MCF 10A (cell line): ENCODE measurements around the gene DGCR8. TPM values are rescaled to one million over a fixed set of nuclear protein-coding genes. Genes with fewer than 3 reads are reported as not detected.

Source experiments
- BruUV-seq: library from RNA; stranded (reverse); fragments of 400-500 nt; replicated peaks from 2 replicates; lab custom pipeline; 2021; lab: Mats Ljungman, UMichigan
- CTCF ChIA-PET: fragments of 300-600 bp; sonication (Branson Sonifier 250); formaldehyde crosslinking; extraction: SDS; loops from one replicate; lab custom pipeline; 2021; ENCODE audit warnings: antibody characterized with exemption, inconsistent platforms; lab: Yijun Ruan, JAX
- POLR2A ChIA-PET: fragments of 300-600, 350-650 bp; sonication (Branson Sonifier 250); formaldehyde crosslinking; extraction: SDS; loops from one replicate; lab custom pipeline; 2020; ENCODE audit warnings: antibody characterized with exemption, inconsistent platforms; lab: Yijun Ruan, JAX
- DNase-seq: peaks from one replicate; pipeline ENCODE4 v3.0.0-alpha.2; 2018; ENCODE audit not compliant: unreplicated experiment
- H3K27ac Mint-ChIP-seq: one replicate; pipeline ENCODE4 v1.8.0; 2022; ENCODE audit warnings: mild to moderate bottlenecking, low read depth, mixed read lengths; ENCODE audit not compliant: unreplicated experiment
- H3K27me3 Mint-ChIP-seq: one replicate; pipeline ENCODE4 v1.8.0; 2022; ENCODE audit warnings: mixed read lengths; ENCODE audit not compliant: insufficient read depth, unreplicated experiment
- H3K36me3 Mint-ChIP-seq: one replicate; pipeline ENCODE4 v1.8.0; 2022; ENCODE audit warnings: mild to moderate bottlenecking, moderate library complexity, mixed read lengths; ENCODE audit not compliant: insufficient read depth, unreplicated experiment
- H3K4me1 Mint-ChIP-seq: one replicate; pipeline ENCODE4 v1.8.0; 2022; ENCODE audit warnings: mixed read lengths; ENCODE audit not compliant: insufficient read depth, unreplicated experiment
- H3K4me3 Mint-ChIP-seq: one replicate; pipeline ENCODE4 v1.8.0; 2022; ENCODE audit warnings: mild to moderate bottlenecking, moderate library complexity, mixed read lengths; ENCODE audit not compliant: unreplicated experiment
- H3K9me3 Mint-ChIP-seq: one replicate; pipeline ENCODE4 v1.8.0; 2022; ENCODE audit warnings: mixed read lengths; ENCODE audit not compliant: unreplicated experiment
- CTCF ChIP-seq: fragments of 200-600 bp; IDR thresholded peaks from one replicate; pipeline ENCODE4 v1.8.0; 2022; ENCODE audit warnings: antibody characterized with exemption, mild to moderate bottlenecking; ENCODE audit not compliant: unreplicated experiment
- intact Hi-C: fragments of 100-400 bp; cut with micrococcal nuclease; formaldehyde crosslinking; loops from 2 replicates; pipeline ENCODE4 v1.14.1; 2022
- total RNA-seq: library from RNA; stranded (reverse); gene quantifications from 2 replicates; pipeline ENCODE4 v1.2.3, GENCODE V29; 2022

The DGCR8 gene
- total RNA-seq, 1 experiment from 2014 or later, result 40.8 TPM

GRCh38 chr22:20113551-20114310, 33.7 kb downstream of the DGCR8 start:
- Mint-ChIP-seq H3K27ac (peak overlapping the region; percentile 9), H3K36me3 (peaks cover 51% of the 10 kb centered on the region), H3K27me3 (no peaks in the 10 kb centered on the region), H3K4me1 (peaks cover 6% of the 10 kb centered on the region), H3K9me3 (no peaks in the 10 kb centered on the region), H3K4me3 (no peak overlapping the region)
- no TSS peak for BruUV-seq
- ChIA-PET POLR2A (no interaction called here), CTCF (no interaction called here)
- TF ChIP-seq CTCF, result no peak
- intact Hi-C loops, result loop anchor here (10.0 kb wide), 1 partner anchor 139 kb away; no protein-coding TSS in a partner anchor
- DNase-seq, result no peak

GRCh38 chr22:20114506-20115475, 34.8 kb downstream of the DGCR8 start:
- Mint-ChIP-seq H3K36me3 (peaks cover 48% of the 10 kb centered on the region), H3K4me1 (peaks cover 9% of the 10 kb centered on the region), H3K9me3 (no peaks in the 10 kb centered on the region), H3K27ac (peak overlapping the region; percentile 72), H3K4me3 (peak overlapping the region; percentile 85), H3K27me3 (no peaks in the 10 kb centered on the region)
- no TSS peak for BruUV-seq
- CTCF ChIA-PET, result interaction anchor here (0.6 kb wide), 1 partner anchor 196 kb away, joined by 4 read pairs; no protein-coding TSS in a partner anchor
- POLR2A ChIA-PET, result interaction anchor here (0.7 kb wide), 2 partner anchors 87 to 471 kb away, joined by 3 read pairs; no protein-coding TSS in a partner anchor
- no peak for DNase-seq
- intact Hi-C loops, result loop anchor here (10.0 kb wide), 1 partner anchor 140 kb away; no protein-coding TSS in a partner anchor
- no peak for TF ChIP-seq CTCF

GRCh38 chr22:20115691-20116375, 35.8 kb downstream of the DGCR8 start, which contains the start of gene RANBP1:
TSS of gene RANBP1 (plus strand) at chr22:20116104. CDS start at chr22:20116185, 81 bp downstream.
- Mint-ChIP-seq H3K4me1 (peaks cover 9% of the 10 kb centered on the region), H3K36me3 (peaks cover 48% of the 10 kb centered on the region), H3K27ac (peak within 1 kb of the TSS; percentile 84), H3K4me3 (peak within 1 kb of the TSS; percentile 85), H3K27me3 (no peaks in the 10 kb centered on the region), H3K9me3 (no peaks in the 10 kb centered on the region)
- intact Hi-C loops, result loop anchor here (10.0 kb wide), 1 partner anchor 141 kb away; no protein-coding TSS in a partner anchor
- ChIA-PET CTCF (interaction anchor here (0.6 kb wide), 2 partner anchors 11 to 195 kb away, joined by 3 to 4 read pairs; no protein-coding TSS in a partner anchor), POLR2A (interaction anchor here (0.7 to 1.3 kb wide), 4 partner anchors 34 to 261 kb away, joined by 3 to 8 read pairs (median 4); partner anchors contain the start of genes GNB1L and RTL10)
- DNase-seq, result no peak
- no TSS peak for BruUV-seq
- TF ChIP-seq CTCF, result no peak
